ENCODE measurements around the gene MED17.

MED17 gene

GRCh38 chr11:93821617-93822016 lies 37.5 kb downstream of the MED17 start:
- Histone ChIP-seq H2BK120ac (ENCODE audit: insufficient read depth, low read length, poor library complexity) (no peak overlapping the region), H4K8ac (ENCODE audit: low read depth, low read length) (no peak overlapping the region), H4K12ac (ENCODE audit: low read depth, low read length) (no peak overlapping the region), H2AK5ac (ENCODE audit: low read length) (no peak overlapping the region), H2BK5ac (ENCODE audit: low read depth, low read length, poor library complexity) (no peak overlapping the region), H3K4me1 (ENCODE audit: control insufficient read depth in 1 of 2, insufficient read depth in 2 of 2, low read length in 2 of 2) (peaks cover 10 to 12% of the 10 kb centered on the region in 2 experiments), H2BK12ac (ENCODE audit: low read length) (no peak overlapping the region), H3K27me3 (ENCODE audit: insufficient read depth, low read length) (no peaks in the 10 kb centered on the region), H2AFZ (ENCODE audit: insufficient read depth, low read length, poor library complexity) (no peak overlapping the region), H4K91ac (ENCODE audit: low read depth, low read length) (no peak overlapping the region), H3K79me2 (ENCODE audit: control insufficient read depth, insufficient read depth, low read length, poor library complexity) (no peaks in the 10 kb centered on the region), H3K79me1 (ENCODE audit: low read length) (peaks cover 4% of the 10 kb centered on the region), H3K9ac (ENCODE audit: low read length) (no peak overlapping the region), H3K27ac (ENCODE audit: low read depth, low read length) (no peak overlapping the region), H3K9me3 (ENCODE audit: insufficient read depth, low read depth, low read length) (peaks cover 4% of the 10 kb centered on the region), H3K14ac (ENCODE audit: low read length) (no peak overlapping the region), H3K4ac (ENCODE audit: low read depth, low read length) (no peak overlapping the region), H3K4me2 (ENCODE audit: low read length) (no peak overlapping the region), H3K4me3 (ENCODE audit: low read depth, low read length) (no peak overlapping the region), H3K23ac (ENCODE audit: low read length) (no peak overlapping the region), H3K18ac (ENCODE audit: low read length) (no peak overlapping the region), H3K36me3 (ENCODE audit: control insufficient read depth in 1 of 2, insufficient read depth in 2 of 2, low read length in 2 of 2) (no peaks in the 10 kb centered on the region)
- DNase-seq, result no peak
- no CpG with 5 or more reads among the region's 2 CpGs for WGBS (ENCODE audit: extremely low coverage, insufficient coverage, insufficient read length)

DNA sequence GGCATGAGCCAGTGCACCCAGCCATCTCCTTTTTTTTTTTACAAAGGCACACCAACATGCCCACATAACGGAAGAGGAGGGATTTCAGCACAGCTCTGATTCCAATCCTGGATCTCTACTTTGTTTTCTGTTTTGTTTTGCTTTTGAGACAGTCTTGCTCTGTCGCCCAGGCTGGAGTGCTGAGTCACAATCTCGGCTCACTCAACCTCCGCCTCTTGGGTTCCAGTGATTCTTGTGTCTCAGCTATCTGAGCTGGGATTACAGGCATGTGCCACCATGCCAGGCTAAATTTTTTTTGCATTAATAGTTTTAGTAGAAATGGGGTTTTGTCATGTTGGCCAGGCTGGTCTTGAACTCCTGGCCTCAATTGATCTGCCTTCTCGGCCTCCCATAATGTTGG lies 38.3 kb downstream of the MED17 start:
- Histone ChIP-seq H3K4me2 (ENCODE audit: low read length) (no peak overlapping the region), H4K8ac (ENCODE audit: low read depth, low read length) (no peak overlapping the region), H3K36me3 (ENCODE audit: control insufficient read depth in 1 of 2, insufficient read depth in 2 of 2, low read length in 2 of 2) (no peaks in the 10 kb centered on the region), H2AFZ (ENCODE audit: insufficient read depth, low read length, poor library complexity) (no peak overlapping the region), H3K18ac (ENCODE audit: low read length) (no peak overlapping the region), H3K9me3 (ENCODE audit: insufficient read depth, low read depth, low read length) (peaks cover 4% of the 10 kb centered on the region), H3K23ac (ENCODE audit: low read length) (no peak overlapping the region), H3K14ac (ENCODE audit: low read length) (no peak overlapping the region), H4K12ac (ENCODE audit: low read depth, low read length) (no peak overlapping the region), H3K4ac (ENCODE audit: low read depth, low read length) (no peak overlapping the region), H3K79me2 (ENCODE audit: control insufficient read depth, insufficient read depth, low read length, poor library complexity) (no peaks in the 10 kb centered on the region), H3K4me3 (ENCODE audit: low read depth, low read length) (no peak overlapping the region), H2BK5ac (ENCODE audit: low read depth, low read length, poor library complexity) (no peak overlapping the region), H2BK120ac (ENCODE audit: insufficient read depth, low read length, poor library complexity) (no peak overlapping the region), H4K91ac (ENCODE audit: low read depth, low read length) (no peak overlapping the region), H2BK12ac (ENCODE audit: low read length) (no peak overlapping the region), H3K79me1 (ENCODE audit: low read length) (peaks cover 2% of the 10 kb centered on the region), H3K9ac (ENCODE audit: low read length) (no peak overlapping the region), H3K27me3 (ENCODE audit: insufficient read depth, low read length) (no peaks in the 10 kb centered on the region), H3K27ac (ENCODE audit: low read depth, low read length) (no peak overlapping the region), H2AK5ac (ENCODE audit: low read length) (no peak overlapping the region), H3K4me1 (ENCODE audit: control insufficient read depth in 1 of 2, insufficient read depth in 2 of 2, low read length in 2 of 2) (peaks cover 6 to 8% of the 10 kb centered on the region in 2 experiments)
- WGBS (ENCODE audit: extremely low coverage, insufficient coverage, insufficient read length), result no CpG with 5 or more reads among the region's 5 CpGs
- peak; percentile 45 to 73 for DNase-seq

DNA sequence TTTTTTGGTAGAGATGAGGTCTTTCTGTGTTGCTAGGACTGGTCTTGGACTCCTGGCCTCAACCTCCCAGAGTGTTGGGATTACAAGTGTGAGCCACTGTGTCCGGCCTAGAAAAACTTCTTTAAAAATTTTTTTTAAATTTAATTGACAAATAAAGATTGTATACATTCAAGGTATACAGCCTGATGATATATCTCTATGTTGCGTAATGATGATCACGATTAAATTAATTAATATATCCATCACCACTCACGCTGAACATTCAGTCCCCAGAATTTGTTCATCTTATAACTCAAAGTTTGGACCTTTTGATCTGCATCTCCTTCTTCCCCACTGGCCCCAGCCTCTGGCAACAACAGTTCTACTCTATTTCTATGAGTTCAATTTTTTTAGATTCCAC lies 39.1 kb downstream of the MED17 start:
- no peak overlapping the region for H3K4me3 ChIP-seq (ENCODE audit: low read depth, low read length)
- no peak overlapping the region for H3K18ac ChIP-seq (ENCODE audit: low read length)
- no peaks in the 10 kb centered on the region for H3K27me3 ChIP-seq (ENCODE audit: insufficient read depth, low read length)
- no peak for DNase-seq
- peaks cover 5% of the 10 kb centered on the region in 2 experiments for H3K4me1 ChIP-seq (ENCODE audit: control insufficient read depth in 1 of 2, insufficient read depth in 2 of 2, low read length in 2 of 2)
- H4K91ac ChIP-seq (ENCODE audit: low read depth, low read length), result no peak overlapping the region
- no peak overlapping the region for H2BK120ac ChIP-seq (ENCODE audit: insufficient read depth, low read length, poor library complexity)
- no peak overlapping the region for H3K9ac ChIP-seq (ENCODE audit: low read length)
- H3K27ac ChIP-seq (ENCODE audit: low read depth, low read length), result no peak overlapping the region
- H3K36me3 ChIP-seq (ENCODE audit: control insufficient read depth in 1 of 2, insufficient read depth in 2 of 2, low read length in 2 of 2), result no peaks in the 10 kb centered on the region
- H3K4ac ChIP-seq (ENCODE audit: low read depth, low read length), result no peak overlapping the region
- no CpG with 5 or more reads among the region's 4 CpGs for WGBS (ENCODE audit: extremely low coverage, insufficient coverage, insufficient read length)
- H2AK5ac ChIP-seq (ENCODE audit: low read length), result no peak overlapping the region
- no peak overlapping the region for H2BK5ac ChIP-seq (ENCODE audit: low read depth, low read length, poor library complexity)
- no peak overlapping the region for H2AFZ ChIP-seq (ENCODE audit: insufficient read depth, low read length, poor library complexity)
- peaks cover 4% of the 10 kb centered on the region for H3K9me3 ChIP-seq (ENCODE audit: insufficient read depth, low read depth, low read length)
- H4K12ac ChIP-seq (ENCODE audit: low read depth, low read length), result no peak overlapping the region
- H3K79me2 ChIP-seq (ENCODE audit: control insufficient read depth, insufficient read depth, low read length, poor library complexity), result no peaks in the 10 kb centered on the region
- H3K79me1 ChIP-seq (ENCODE audit: low read length), result peaks cover 2% of the 10 kb centered on the region
- no peak overlapping the region for H3K23ac ChIP-seq (ENCODE audit: low read length)
- no peak overlapping the region for H3K4me2 ChIP-seq (ENCODE audit: low read length)
- H4K8ac ChIP-seq (ENCODE audit: low read depth, low read length), result no peak overlapping the region
- H3K14ac ChIP-seq (ENCODE audit: low read length), result no peak overlapping the region
- no peak overlapping the region for H2BK12ac ChIP-seq (ENCODE audit: low read length)

- H3K27me3 ChIP-seq (ENCODE audit: insufficient read depth, low read length), result no peaks in the 10 kb centered on the region
- no peak overlapping the region for H3K9ac ChIP-seq (ENCODE audit: low read length)
- no peak for DNase-seq
- H3K4ac ChIP-seq (ENCODE audit: low read depth, low read length), result no peak overlapping the region
- H3K14ac ChIP-seq (ENCODE audit: low read length), result no peak overlapping the region
- H3K4me1 ChIP-seq (ENCODE audit: control insufficient read depth in 1 of 2, insufficient read depth in 2 of 2, low read length in 2 of 2), result no peaks in the 10 kb centered on the region
- H2AFZ ChIP-seq (ENCODE audit: insufficient read depth, low read length, poor library complexity), result no peak overlapping the region
- H3K9me3 ChIP-seq (ENCODE audit: insufficient read depth, low read depth, low read length), result no peaks in the 10 kb centered on the region
- H2BK120ac ChIP-seq (ENCODE audit: insufficient read depth, low read length, poor library complexity), result no peak overlapping the region
- no peak overlapping the region for H3K4me3 ChIP-seq (ENCODE audit: low read depth, low read length)
- H2BK5ac ChIP-seq (ENCODE audit: low read depth, low read length, poor library complexity), result no peak overlapping the region
- H2BK12ac ChIP-seq (ENCODE audit: low read length), result no peak overlapping the region
- H3K18ac ChIP-seq (ENCODE audit: low read length), result no peak overlapping the region
- H3K27ac ChIP-seq (ENCODE audit: low read depth, low read length), result no peak overlapping the region
- H4K91ac ChIP-seq (ENCODE audit: low read depth, low read length), result no peak overlapping the region
- no peaks in the 10 kb centered on the region for H3K36me3 ChIP-seq (ENCODE audit: control insufficient read depth in 1 of 2, insufficient read depth in 2 of 2, low read length in 2 of 2)
- no peak overlapping the region for H3K23ac ChIP-seq (ENCODE audit: low read length)
- no peak overlapping the region for H4K12ac ChIP-seq (ENCODE audit: low read depth, low read length)
- no peak overlapping the region for H4K8ac ChIP-seq (ENCODE audit: low read depth, low read length)
- no peak overlapping the region for H2AK5ac ChIP-seq (ENCODE audit: low read length)
- WGBS (ENCODE audit: extremely low coverage, insufficient coverage, insufficient read length), result no CpG with 5 or more reads among the region's 1 CpG
- no peaks in the 10 kb centered on the region for H3K79me2 ChIP-seq (ENCODE audit: control insufficient read depth, insufficient read depth, low read length, poor library complexity)
- H3K79me1 ChIP-seq (ENCODE audit: low read length), result no peaks in the 10 kb centered on the region
- no peak overlapping the region for H3K4me2 ChIP-seq (ENCODE audit: low read length)
These were observed 43.3 kb downstream of the MED17 start for GRCh38 chr11:93827363-93827762.
